ENCODE data around the gene DNAJC19. TPM values are rescaled to one million over a fixed set of nuclear protein-coding genes. Genes with fewer than 3 reads are reported as not detected.
A peak's percentile ranks its signal among the peaks of the same experiment; 100 is the strongest.

Gene DNAJC19
- total and polyA plus RNA-seq, 2 donors (not counting 1 experiment from before 2014, with no cell fraction given) = 26.9 to 48.9 TPM

GRCh38 chr3:180973543-180973942 lies 16.0 kb downstream of the DNAJC19 start:
- Histone ChIP-seq H3K9ac (ENCODE audit: low read length) (no peak overlapping the region), H3K27me3 (replicated peaks in 1 of 4; ENCODE audit: control extremely low read depth in 1 of 4, control insufficient read depth in 3 of 4, insufficient read depth in 4 of 4, low read length in 3 of 4) (no peaks in the 10 kb centered on the region), H3K4me3 (ENCODE audit: control extremely low read depth in 1 of 5, extremely low read depth in 1 of 5, insufficient read depth in 1 of 5, low read depth in 2 of 5, low read length in 4 of 5) (no peak overlapping the region), H2AFZ (ENCODE audit: insufficient read depth, low read depth, low read length, poor library complexity, severe bottlenecking) (no peak overlapping the region), H3K9me3 (ENCODE audit: control extremely low read depth in 1 of 3, control insufficient read depth in 2 of 3, insufficient read depth in 1 of 3, low read length in 2 of 3) (no peaks in the 10 kb centered on the region), H3K36me3 (replicated peaks in 1 of 2; ENCODE audit: control extremely low read depth in 1 of 2, control insufficient read depth in 1 of 2, extremely low read depth in 1 of 2, insufficient read depth in 2 of 2, low read length in 1 of 2) (peaks cover 5 to 35% of the 10 kb centered on the region in 2 experiments), H3K4me2 (replicated peaks; ENCODE audit: low read depth, low read length, poor library complexity, severe bottlenecking) (no peak overlapping the region), H3K4me1 (ENCODE audit: control insufficient read depth in 2 of 2, insufficient read depth in 2 of 2, low read length in 2 of 2) (peaks cover 0 to 5% of the 10 kb centered on the region in 2 donors), H3K79me2 (ENCODE audit: control insufficient read depth, insufficient read depth, low read length) (no peaks in the 10 kb centered on the region), H3K27ac (ENCODE audit: low read length in 2 of 2) (no peak overlapping the region), H4K20me1 (ENCODE audit: control insufficient read depth, insufficient read depth, low read length, poor library complexity, severe bottlenecking) (no peaks in the 10 kb centered on the region)
- CTCF ChIA-PET = no interaction called here
- no peak overlapping the region for H3K4me3 Mint-ChIP-seq
- H3K9me3 Mint-ChIP-seq (ENCODE audit: insufficient read depth) = no peaks in the 10 kb centered on the region
- WGBS (ENCODE audit: insufficient coverage) = 80% methylated on average over 1 of the region's 2 CpGs
- H3K27ac Mint-ChIP-seq = peak overlapping the region; percentile 38
- TF ChIP-seq CTCF (IDR thresholded peaks at IDR 0.05) = no peak
- no peak for TF ChIP-seq EZH2 (IDR thresholded peaks at IDR 0.05; ENCODE audit: borderline replicate concordance, insufficient read depth, low read depth, low read length, poor library complexity, severe bottlenecking)
- no peak for DNase-seq
- peaks cover 14% of the 10 kb centered on the region for H3K4me1 Mint-ChIP-seq
- intact Hi-C loops (cut with micrococcal nuclease) = no loop called here
- no peak for ATAC-seq (ENCODE audit: low read depth)
- H3K27me3 Mint-ChIP-seq = no peaks in the 10 kb centered on the region
- POLR2A ChIA-PET = no interaction called here

- H3K4me1 ChIP-seq (ENCODE audit: control insufficient read depth in 2 of 2, insufficient read depth in 2 of 2, low read length in 2 of 2) = peaks cover 0 to 5% of the 10 kb centered on the region in 2 donors
- Mint-ChIP-seq H3K27ac (no peak overlapping the region), H3K9me3 (ENCODE audit: insufficient read depth) (no peaks in the 10 kb centered on the region), H3K4me1 (peaks cover 14% of the 10 kb centered on the region), H3K4me3 (no peak overlapping the region), H3K27me3 (no peaks in the 10 kb centered on the region)
- no peaks in the 10 kb centered on the region for H3K9me3 ChIP-seq (ENCODE audit: control extremely low read depth in 1 of 3, control insufficient read depth in 2 of 3, insufficient read depth in 1 of 3, low read length in 2 of 3)
- no peaks in the 10 kb centered on the region for H4K20me1 ChIP-seq (ENCODE audit: control insufficient read depth, insufficient read depth, low read length, poor library complexity, severe bottlenecking)
- H3K27ac ChIP-seq (ENCODE audit: low read length in 2 of 2) = no peak overlapping the region
- ATAC-seq (ENCODE audit: low read depth) (no peak), DNase-seq (no peak)
- ChIA-PET CTCF (interaction anchor here (1.0 kb wide), 1 partner anchor 17 kb away, joined by 3 read pairs; no protein-coding TSS in a partner anchor), POLR2A (no interaction called here)
- H3K9ac ChIP-seq (ENCODE audit: low read length) = no peak overlapping the region
- peaks cover 2 to 47% of the 10 kb centered on the region in 2 experiments for H3K36me3 ChIP-seq (replicated peaks in 1 of 2; ENCODE audit: control extremely low read depth in 1 of 2, control insufficient read depth in 1 of 2, extremely low read depth in 1 of 2, insufficient read depth in 2 of 2, low read length in 1 of 2)
- no peaks in the 10 kb centered on the region for H3K27me3 ChIP-seq (replicated peaks in 1 of 4; ENCODE audit: control extremely low read depth in 1 of 4, control insufficient read depth in 3 of 4, insufficient read depth in 4 of 4, low read length in 3 of 4)
- intact Hi-C loops (cut with micrococcal nuclease) = no loop called here
- TF ChIP-seq CTCF (IDR thresholded peaks at IDR 0.05) = no peak
- no peak for TF ChIP-seq EZH2 (IDR thresholded peaks at IDR 0.05; ENCODE audit: borderline replicate concordance, insufficient read depth, low read depth, low read length, poor library complexity, severe bottlenecking)
- no peak overlapping the region for H3K4me2 ChIP-seq (replicated peaks; ENCODE audit: low read depth, low read length, poor library complexity, severe bottlenecking)
- WGBS (ENCODE audit: insufficient coverage) = 92% methylated on average over 2 of the region's 6 CpGs
- no peak overlapping the region for H2AFZ ChIP-seq (ENCODE audit: insufficient read depth, low read depth, low read length, poor library complexity, severe bottlenecking)
- H3K4me3 ChIP-seq (ENCODE audit: control extremely low read depth in 1 of 5, extremely low read depth in 1 of 5, insufficient read depth in 1 of 5, low read depth in 2 of 5, low read length in 4 of 5) = no peak overlapping the region
- H3K79me2 ChIP-seq (ENCODE audit: control insufficient read depth, insufficient read depth, low read length) = no peaks in the 10 kb centered on the region
Observed at GRCh38 chr3:180970931-180971330, 18.6 kb downstream of the DNAJC19 start.
